Temporal lobe (tissue), 1 donor: ENCODE results near the gene CCDC127. TPM values are rescaled to one million over a fixed set of nuclear protein-coding genes. Genes with fewer than 3 reads are reported as not detected.

ENCODE experiments used
- total RNA-seq: library from RNA; depleted of rRNA; stranded (reverse); fragments of >200 nt; gene quantifications from one replicate; pipeline ENCODE4 v1.2.3, GENCODE V29; 2014

CCDC127 gene
- total RNA-seq, 1 donor from 2014 or later = 5.2 TPM

Other genes starting within 250 kb of the CCDC127 start
- 4.7 TPM for gene PLEKHG4B, start 126.0 kb downstream of the CCDC127 start, total RNA-seq
- gene LRRC14B, start 26.7 kb downstream of the CCDC127 start, total RNA-seq = 0.25 TPM
- 68.4 TPM for gene SDHA, start 167 bp upstream of the CCDC127 start, total RNA-seq
- gene PDCD6, start 53.5 kb upstream of the CCDC127 start, total RNA-seq = 44.0 TPM
- 2.0 TPM for gene AHRR, start 103.6 kb upstream of the CCDC127 start, total RNA-seq
- 25.1 TPM for gene EXOC3, start 225.0 kb upstream of the CCDC127 start, total RNA-seq